DMS79 treated with DMSO at 0.1 percent for 48 hours (cell line): Measurements from ENCODE around the gene IZUMO4.
"Not testable (repeated sequence)": the region's sequence is repeated elsewhere in the genome, so short reads cannot be mapped to it uniquely, and the experiment has no call there.

Source experiments
- DNase-seq: peaks from one replicate; lab custom pipeline; 2025; lab: John Stamatoyannopoulos, UW

Gene IZUMO4

DNA sequence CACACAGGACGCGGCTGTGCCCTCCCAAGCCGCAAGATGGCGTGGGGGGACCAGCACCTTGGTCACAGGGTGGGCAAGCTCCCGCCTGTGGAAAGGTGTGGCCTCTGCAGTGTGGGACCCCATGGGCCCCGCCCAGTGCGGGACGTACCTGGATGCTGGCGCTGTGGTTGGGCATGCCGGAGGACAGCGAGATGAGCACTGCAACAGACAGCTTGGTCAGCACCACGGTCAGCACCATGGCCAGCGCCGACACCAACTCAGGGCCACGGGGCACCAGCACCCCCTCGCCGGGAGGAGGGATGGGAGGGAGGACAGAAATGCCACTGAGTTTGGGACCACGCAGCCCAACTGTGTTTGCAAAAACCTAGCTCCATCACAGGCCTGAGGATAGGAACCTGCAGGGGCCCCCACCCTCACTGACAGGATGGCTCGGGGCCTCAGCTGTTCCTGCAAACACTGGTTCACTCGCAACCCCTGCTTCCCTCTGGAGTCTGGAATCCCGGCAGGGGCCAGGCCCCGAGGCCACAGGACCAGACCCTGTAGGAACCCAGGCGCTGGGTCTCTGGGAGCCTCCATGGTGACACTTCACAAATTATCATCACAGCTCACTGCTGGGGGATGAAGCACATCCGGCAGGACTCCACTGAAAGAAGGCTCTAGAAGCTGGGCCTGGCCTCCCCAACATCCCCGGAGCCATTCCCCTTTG, 27.1 kb downstream of the IZUMO4 start:
- DNase-seq: no peak

DNA sequence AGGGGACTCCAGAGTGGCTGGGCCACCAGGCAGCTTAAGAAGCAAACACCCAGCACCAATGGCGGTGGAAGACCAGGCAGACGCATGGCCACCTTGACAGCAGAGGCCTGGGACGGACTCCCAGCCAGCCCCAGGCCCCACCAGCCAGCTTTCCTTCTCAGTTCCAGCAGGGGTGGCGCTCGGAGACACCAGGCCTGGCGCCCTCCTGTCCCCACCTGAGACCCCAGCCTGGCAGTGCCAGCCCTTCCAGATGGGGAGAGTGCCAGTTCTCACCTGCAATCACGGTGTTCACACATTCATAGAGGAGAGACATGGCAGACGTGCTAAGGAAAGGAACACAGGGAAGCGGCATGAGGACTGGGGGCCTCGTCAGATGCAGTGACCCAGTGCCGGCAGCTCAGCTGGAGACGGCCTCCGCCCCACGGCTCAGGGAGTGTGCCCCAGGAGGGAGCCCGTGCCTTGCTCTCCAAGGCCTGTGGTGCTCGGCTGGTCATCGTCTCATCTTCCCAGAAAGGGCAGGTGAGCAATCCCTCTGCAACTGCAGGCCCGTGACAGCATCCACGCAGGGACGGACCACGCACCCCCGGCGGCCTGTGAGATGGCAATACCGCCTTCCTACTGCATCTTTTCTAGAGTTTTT, 30.3 kb downstream of the IZUMO4 start:
- no peak for DNase-seq

DNA sequence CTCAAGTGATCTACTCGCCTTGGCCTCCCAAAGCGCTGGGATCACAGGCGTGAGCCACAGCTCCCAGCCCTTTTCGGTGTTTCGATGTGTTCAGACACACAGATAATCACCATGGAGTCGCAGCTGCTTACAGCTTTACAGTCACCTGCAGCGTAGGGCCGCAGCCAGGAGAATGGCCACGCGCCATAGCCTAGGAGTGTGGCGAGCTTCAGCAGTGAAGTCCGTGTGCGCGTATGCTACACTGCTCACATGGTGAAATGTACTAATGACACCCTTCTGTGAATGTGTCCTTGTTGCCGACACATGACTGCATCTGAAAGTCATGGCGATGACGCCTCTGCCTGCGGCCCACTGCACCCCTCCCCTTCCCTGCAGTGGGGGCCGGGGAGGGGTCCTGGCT, 31.0 kb downstream of the IZUMO4 start:
- no peak for DNase-seq

DNA sequence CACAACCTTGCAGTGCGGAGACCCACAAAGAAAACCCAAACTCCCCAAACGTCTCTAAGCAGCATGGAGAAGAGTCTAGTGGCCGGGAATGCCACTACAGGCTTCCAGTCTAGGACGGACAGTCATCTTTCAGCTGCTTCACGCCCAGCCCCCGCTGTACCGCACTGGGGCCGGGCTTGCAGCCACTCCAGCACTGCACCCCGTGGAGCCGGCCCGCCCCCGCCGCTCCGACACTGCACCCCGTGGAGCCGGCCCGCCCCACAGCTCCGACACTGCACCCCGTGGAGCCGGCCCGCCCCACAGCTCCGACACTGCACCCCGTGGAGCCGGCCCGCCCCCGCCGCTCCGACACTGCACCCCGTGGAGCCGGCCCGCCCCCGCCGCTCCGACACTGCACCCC, 31.5 kb downstream of the IZUMO4 start:
- DNase-seq: not testable (repeated sequence)

DNA sequence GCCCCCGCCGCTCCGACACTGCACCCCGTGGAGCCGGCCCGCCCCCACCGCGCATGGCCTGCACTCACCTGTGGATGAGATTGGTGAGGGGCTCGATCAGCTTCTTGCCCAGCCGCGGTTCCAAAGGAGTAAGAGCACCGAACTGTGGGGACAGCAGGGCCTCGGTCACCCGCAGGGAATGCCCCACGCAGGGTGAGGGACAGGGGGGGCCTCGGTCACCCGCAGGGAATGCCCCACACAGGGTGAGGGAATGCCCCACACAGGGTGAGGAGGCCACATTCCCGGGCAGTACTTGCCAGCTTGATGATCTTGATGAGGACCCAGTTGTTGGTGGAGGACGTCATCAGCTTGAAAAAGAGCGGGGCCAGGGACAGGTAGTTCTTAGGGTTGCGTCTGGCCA, 32.3 kb downstream of the IZUMO4 start:
- no peak for DNase-seq

DNA sequence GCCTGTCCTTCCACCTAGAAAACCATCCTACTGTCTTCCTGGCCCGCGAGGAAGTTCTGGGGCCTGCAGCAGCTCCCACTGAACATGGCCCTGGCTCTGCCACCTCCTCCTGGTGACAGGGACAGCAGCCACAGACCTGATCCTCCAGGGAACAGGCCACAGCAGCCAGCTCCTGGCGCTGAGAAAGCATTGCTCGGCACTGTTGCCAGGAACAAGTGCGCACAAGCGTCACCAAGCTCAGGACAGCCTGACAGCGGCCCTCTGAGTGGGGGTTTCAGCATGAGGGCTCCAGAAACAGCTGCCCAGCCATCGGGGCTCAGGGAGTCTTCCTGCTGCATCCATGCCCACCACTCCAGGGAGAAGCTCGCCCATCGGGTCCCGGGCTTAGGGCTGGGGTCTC, 32.8 kb downstream of the IZUMO4 start:
- no peak for DNase-seq

DNA sequence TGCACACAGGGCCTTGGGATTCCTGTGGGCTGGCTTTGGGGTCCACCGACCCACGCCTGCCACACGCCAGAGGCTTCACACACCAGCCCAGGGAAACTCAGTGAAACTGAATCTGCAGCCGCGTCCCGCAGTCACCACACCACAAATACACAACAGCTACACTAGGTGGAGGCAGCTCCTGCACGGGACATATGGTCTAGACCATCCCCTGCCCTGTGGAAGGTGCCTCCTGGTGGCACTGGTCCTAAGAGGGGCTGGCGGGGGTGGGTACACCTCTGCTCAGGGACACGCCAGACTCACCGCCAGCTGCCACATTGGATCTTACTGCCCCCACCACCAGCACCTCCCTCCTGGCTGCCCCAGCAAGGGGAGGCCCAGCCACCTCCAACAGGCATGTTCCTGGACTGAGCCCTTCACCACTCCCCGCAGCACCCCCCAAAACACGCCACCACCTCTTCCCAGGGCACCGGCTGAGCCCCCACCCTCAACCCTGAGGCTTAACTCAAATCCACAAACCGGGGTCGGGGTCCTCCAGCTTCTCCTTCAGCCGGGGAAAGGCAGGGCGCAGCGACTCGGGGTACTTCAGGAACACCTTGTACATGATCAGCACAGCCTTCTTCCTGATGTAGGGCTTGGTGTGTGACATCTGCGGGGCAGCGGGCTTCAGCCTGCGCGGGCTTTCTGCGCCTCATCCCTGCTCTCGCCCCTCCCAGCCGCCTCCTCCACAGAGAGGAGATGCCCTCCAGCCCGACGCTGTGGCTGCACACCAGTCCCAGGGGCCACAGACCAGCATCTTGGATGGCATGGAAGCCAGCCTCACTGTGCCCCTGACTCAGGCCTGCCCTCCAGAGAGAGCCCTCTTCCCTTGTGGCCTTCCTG, 33.4 kb downstream of the IZUMO4 start:
- no peak for DNase-seq

DNA sequence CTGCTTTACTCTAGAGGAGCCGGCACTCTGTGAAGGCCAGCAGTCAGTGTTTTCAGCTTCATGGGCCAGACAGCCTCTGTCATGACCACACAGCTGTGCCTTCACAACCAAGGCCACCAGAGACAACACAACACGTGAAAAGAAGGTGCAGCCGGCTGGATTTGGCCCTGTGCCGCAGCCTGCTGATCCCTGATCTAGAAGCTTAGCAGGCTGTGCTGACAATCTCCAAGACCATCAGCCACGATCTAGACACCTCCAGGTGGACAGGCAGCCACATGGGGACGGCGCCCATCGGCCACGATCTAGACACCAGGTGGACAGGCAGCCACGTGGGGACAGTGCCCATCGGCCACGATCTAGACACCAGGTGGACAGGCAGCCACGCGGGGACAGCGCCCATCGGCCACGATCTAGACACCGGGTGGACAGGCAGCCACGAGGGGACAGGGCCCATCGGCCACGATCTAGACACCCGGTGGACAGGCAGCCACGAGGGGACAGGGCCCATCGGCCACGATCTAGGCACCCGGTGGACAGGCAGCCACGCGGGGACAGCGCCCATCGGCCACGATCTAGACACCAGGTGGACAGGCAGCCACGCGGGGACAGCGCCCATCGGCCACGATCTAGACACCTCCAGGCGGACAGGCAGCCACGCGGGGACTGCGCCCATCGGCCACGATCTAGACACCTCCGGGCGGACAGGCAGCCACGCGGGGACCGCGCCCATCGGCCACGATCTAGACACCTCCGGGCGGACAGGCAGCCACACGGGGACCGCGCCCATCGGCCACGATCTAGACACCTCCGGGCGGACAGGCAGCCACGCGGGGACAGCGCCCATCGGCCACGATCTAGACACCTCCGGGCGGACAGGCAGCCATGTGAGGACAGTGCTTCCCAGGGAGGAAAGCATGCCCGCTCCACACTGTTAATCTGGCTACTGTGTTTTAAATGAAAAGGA, 34.6 kb downstream of the IZUMO4 start:
- not testable (repeated sequence) for DNase-seq

DNA sequence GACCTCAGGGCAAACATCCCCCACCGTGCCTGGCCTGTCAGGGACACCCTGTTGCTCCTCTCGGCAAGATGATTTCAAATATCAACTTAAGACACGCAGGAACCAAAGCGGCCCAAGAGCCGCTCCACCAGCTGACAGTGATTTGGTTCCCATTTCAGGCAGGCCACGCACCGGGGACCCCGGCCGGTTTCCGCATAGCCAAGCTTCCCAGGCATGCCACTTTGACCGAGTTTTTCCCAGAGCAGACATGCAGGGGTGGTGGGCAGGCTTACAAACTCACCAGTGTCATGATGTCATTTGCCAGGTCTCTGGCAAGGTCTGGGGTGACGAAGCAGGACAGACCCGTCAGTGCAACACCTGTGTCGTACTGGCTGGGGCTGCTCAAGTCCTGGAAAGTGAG, 35.5 kb downstream of the IZUMO4 start:
- DNase-seq: no peak

DNA sequence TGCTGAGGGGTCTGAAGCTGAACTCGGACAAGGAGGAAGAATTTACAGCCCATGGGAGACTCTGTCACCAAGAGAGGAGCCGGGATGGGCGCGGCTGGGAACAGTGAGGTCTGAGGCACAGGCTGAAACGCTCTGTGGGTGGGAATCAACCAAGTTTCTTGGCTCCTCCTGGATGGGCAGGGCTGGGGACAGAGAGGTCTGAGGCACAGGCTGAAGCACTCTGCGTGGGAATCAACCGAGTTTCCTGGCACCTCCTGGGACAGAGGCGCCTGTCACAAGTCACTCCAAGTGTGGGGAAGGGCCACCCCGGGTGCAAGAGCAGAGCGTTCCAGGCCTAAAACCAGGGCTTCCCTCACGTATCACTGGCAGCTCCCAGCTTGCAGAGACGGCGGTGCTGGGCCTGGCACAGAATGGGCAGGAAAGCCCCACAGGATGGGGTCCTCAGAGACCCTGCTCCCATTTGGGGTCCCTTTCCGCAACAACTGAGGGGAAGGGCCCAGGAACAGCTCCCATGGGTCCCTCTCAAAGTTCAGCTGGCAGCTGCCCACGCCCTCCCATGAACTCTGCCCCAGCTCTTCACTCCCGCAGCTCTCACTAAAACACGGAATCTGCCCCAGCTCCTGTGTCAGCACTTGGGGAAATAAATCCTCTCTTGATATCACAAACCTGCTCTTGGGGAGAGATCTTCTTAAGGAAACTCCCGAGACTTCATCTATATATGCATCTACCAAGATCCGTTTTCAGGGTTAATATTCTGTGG, 36.2 kb downstream of the IZUMO4 start:
- no peak for DNase-seq

DNA sequence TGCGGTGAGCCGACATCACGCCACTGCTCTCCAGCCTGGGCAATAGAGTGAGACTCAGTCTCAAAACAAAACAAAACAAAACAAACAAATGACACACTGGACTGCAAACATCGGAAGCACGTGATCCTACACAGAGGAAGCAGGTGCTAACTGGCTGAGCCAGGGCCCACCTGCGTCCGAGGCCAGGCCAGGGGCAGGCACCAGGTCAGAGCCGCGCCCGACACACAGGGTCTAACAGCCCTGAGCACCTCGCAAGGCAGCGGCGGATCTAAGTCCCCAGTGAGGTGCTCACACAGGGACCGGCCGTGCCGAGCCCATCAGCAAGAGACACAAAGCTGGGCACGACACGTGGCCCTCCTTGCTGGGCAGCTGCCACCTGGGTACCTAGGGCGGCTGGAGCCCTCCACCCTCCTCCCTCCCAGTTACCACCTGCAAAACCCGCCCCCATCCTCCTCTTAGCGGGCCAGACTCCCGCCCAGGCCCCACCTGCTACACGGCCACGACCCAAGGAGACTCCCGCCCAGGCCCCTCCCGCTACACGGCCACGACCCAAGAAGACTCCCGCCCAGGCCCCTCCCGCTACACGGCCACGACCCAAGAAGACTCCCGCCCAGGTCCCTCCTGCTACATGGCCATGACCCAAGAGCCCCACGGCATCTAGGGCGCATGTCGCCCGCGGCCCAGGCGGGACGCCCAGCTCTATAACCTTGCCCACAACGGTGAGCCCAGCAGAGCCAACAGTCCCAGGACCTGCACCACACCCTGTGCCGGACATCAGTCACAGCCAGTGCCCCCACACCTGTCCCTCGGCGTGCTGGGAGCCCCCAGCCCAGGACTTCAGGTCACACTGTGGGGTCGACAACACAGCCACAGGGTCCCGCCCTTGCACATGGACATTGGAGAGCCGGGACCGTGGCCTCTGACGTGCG, 39.0 kb downstream of the IZUMO4 start:
- no peak for DNase-seq

DNA sequence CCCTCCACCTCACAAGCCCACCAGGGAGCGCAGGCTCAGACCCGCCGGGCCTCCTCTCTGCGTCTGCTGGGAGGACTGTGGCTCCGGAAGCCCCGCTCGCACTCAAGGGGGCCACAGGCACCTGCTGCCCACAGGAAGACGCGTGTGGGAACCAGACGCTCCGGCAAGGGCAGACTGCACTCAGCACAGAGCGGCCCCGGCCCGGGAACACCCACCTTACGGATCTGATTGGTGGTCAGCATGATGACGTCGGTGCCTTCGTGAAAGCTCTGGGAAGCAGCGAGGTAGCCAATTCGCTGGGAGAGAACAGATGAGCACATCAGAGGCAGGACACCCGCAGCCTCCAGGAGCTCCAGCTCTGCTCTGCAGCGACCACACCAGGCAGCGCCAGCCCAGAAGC, 40.1 kb downstream of the IZUMO4 start:
- no peak for DNase-seq

DNA sequence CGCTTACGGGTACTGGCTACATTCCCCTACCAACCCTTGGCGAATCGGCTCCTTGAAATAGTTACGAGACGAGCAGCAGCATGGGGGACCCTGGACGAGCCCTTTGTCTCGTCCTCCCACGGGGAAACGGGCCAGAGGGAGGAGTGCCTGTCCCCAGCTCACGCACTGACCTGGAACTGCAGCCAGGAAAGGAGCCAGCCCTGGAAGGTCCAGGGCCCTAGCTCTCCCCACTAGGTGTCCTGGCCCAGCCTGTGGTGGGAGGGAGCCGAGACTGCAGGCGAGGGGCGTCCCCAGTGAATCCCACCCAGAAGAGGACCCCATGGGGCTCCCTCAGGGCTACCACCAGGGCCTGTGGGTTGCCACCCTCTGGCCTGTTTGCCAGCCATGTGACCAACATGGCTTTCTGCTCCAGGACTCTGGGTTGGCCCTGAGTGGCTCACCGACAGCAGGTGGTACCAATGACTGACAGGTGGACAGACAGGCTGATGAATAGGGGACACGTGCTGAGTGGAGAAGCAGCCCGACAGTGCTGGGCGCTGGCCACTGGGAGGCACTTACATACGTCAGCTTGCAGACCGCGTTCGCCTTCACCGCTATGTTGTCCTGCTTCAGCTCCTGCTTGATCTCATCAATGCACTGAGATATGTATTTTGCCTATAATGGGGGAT, 41.5 kb downstream of the IZUMO4 start:
- no peak for DNase-seq

DNA sequence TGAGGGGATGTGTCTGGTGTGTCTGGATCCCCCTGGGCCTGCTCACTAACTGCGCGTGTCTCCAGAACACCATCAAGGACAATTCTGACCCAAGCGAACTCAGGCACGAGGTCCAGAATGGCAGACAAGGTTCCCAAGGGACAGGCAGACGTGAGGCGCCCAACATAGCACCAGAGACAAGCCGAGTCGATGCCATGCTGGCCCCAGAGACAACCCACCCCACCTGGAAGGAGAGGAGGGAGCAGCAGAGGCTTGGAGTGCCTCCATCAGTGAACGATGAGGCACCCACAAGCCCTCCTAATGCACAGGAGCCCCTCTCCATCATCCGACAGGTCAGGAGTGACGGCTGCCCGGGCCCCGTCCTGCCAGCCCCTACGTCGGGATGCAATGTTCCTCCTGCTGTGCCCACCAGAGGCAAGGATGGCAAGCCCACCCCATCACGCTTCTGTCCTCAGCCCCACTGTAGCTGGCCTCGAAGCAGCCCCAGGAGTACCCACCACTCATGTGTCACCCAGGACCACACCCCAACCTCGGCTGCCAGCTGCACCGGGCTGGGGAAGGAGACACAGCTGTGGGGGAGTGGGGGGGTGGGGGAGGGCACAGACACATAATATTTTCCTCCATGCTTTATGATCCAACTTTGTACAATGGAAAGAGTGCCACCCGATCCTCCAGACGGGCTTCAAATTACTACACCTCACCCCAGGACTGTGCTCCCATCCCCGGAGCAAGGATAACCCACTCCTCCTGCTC, 42.8 kb downstream of the IZUMO4 start:
- no peak for DNase-seq

DNA sequence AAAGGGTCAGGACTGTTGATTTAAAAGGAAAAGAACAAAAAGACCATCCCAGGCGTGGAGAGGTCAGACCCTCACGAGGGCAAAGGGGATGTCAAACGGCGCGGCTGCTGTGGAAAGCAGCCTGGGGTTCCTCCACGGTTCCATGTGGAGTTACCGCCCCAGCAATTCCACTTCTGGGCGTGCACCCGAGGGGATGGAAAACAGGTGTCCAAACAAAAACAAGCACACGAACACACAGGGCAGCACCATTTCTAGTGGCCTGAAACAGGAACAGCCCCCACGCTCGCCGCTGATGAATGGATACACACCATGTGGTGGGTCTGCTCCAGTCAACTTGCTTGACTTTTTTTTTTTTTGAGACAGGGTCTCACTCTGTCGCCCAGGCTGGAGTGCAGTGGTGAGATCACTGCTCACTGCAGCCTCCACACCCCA, 43.4 kb downstream of the IZUMO4 start:
- no peak for DNase-seq

DNA sequence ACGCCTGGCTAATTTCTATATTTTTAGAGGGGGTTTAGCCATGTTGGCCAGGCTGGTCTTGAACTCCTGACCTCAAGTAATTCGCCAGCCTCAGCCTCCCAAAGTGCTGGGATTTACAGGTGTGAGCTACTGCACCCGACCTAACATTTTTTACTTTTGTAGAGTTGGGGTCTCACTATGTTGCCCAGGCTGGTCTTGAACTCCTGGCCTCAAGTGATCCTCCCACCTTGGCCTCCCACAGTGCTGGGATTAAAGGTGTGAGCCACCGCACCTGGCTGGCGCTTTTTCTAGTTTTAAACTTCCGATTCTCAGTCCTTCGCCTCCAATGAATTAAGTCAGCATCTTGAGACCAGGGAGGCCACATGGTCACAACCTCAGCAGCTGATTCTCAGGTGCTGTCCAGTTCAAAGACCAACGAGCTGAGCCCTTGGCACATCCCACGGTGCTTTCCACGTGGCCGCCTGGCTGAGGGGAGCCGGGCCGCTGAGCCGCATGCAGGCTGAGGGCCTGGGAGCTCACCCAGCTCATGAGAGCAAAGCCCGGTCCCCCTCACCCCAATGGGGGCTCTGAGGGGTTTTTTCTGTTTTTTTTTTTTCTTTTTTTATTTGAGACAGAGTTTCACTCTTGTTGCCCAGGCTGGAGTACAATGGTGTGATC, 45.6 kb downstream of the IZUMO4 start:
- no peak for DNase-seq

DNA sequence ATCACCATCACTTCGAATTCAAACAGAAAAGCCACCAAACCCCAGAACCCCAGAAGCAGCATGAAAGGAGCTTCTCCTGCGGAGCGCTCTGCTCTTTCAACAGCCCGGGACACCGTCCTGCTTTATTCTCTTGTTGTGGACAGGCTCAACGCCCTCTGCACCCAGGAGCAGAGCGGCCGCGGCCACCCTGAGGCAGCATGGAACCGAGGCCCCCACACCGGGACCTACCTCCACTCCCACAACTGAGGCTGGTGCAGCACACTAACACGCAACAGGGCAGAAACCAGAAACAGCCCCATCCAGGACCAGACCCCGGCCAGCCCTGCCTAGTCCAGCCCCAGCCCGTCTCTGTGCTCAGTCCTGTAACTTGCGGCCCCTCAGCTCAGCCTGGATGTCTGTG, 47.5 kb downstream of the IZUMO4 start:
- no peak for DNase-seq

DNA sequence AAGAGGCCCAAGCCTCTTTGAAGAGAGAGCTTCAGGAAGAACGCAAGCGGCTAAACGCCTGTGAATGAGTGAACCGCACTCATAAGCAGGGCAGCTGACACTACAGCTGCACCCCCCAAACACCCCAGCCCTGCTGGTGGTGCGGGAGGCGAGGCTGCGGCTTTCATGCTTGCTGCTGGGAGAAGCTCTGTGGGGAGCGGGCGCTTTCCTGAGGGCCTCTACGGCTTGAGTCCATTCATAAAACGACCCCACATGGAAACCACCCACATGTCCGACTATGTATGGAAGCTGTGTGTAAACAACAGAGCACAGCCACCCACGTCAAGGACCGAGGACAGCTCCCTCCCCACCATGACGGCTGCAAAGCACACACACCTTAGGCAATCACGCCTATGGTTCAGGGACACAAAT, 49.1 kb downstream of the IZUMO4 start:
- DNase-seq: no peak
